HG03139 (cell line): Measurements from ENCODE around the gene SMOC2.

Experiments used
- ATAC-seq: cut with Tn5 transposase; IDR thresholded peaks from one replicate; pipeline ENCODE4 v1.9.1; 2021; ENCODE audit not compliant: unreplicated experiment

SMOC2 gene

GRCh38 chr6:168441434-168442391 lies 729 bp downstream of the SMOC2 start:
- no peak for ATAC-seq

GRCh38 chr6:168442646-168443045 lies 1.7 kb downstream of the SMOC2 start:
- no peak for ATAC-seq

- no peak for ATAC-seq
Measured at GRCh38 chr6:168447282-168447681, 6.3 kb downstream of the SMOC2 start.

DNA sequence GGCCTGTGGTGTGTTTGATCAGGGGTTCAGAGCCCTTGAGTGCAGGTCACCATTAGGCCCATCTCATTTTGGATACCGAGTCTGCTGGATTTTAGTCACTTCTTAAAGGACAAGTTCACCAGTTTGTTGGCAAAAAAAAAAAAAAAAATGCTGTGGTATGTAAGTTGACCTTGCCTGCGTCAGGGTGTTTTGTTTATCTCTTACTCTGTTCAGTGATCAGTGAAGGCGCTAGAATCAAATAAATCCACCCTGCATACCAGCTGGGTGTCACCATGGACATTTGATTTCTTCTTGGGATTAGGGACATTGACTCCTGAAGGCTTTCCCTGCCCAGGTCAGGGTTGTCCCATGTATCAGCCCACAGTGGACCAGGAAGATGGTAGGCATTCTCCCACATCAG lies 6.7 kb downstream of the SMOC2 start:
- no peak for ATAC-seq

- ATAC-seq: no peak
Measured at GRCh38 chr6:168448243-168448855, 7.4 kb downstream of the SMOC2 start.

DNA sequence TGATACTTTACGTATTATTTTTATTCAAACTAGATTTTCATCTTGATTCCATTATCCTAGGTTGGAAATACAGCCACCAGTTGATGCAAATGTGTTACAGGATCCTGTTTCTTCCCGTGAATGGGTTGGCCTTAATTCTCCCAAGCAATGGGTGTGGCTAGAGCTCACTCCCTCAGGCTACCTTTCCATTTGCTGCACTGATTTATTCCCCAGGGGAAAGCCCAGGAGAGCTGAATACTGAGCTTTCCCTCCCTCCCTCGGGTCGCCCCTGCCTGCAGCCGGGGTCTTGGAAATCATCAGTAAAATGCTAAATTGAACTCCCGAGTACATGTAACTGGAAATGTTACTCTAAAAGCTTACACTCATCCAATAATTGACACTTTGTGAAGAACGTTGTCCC lies 9.9 kb downstream of the SMOC2 start:
- ATAC-seq: no peak

GRCh38 chr6:168451805-168452517 lies 11.0 kb downstream of the SMOC2 start:
- ATAC-seq: no peak

DNA sequence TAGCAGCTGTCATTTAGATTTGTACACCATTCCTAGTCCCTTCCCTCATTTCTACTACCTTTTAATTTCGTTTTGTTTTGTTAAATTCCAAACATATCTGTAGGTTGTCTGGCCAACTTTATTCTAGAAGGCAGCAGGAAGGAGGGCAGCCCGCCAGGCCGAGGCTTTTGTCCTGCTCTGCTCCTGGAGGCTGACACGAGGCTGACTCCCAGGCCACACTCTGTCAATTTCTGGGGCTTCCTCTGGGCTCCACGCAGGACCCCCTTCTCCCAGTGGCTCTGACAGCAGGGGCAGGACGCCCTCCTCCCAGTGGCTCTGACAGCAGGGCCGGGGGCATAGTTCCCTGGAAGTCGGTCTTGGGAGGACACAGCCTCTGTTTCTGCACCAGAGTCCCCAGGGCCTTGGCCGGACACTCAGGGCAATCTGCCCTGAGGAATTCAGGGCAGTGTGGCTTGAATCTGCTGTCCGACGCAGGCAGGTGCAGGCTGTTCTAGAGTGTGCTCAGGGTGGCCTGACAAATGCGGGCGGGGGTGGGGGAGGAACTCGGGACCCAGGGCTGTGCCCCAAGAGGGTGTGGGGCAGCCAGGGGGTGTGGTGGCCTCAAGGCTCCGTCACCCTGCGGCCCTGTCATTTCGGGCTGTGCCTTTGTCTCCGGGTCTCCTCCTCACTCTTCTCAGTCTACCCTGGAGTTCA lies 11.8 kb downstream of the SMOC2 start:
- ATAC-seq: no peak

DNA sequence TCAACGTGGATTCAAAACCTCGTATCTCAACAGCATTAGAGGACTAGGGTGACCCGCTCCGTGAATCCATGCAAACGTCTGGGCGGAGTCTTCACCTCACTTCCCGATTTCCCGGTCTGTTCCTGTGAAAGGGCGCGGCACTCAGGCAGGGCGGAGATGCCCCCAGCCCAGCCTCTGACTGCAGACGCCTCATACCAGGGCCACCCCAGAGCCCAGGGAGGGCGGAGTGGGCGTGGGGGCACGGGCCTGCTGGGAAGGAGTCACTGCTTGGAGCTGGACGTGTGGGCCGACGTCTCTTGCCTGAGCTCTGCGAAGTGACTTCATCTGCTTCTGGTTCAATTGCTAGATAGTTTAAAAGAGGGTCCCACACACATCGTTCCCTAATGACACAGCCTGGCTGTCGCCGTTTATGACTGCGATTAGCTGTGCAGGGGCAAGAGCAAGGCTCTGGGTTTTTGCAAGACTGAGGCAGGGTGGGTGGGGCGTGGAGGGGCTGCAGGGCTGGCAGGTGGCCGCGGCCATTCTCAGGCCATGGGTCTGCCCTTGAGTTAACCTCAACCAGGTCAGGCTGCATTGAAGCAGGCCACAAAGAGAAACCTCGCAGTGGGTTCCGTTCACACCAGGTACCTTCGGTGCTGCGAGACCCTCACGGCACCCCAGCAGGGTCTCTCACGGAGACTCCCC lies 15.0 kb downstream of the SMOC2 start:
- ATAC-seq: no peak

GRCh38 chr6:168456907-168457652 lies 16.1 kb downstream of the SMOC2 start:
- no peak for ATAC-seq

DNA sequence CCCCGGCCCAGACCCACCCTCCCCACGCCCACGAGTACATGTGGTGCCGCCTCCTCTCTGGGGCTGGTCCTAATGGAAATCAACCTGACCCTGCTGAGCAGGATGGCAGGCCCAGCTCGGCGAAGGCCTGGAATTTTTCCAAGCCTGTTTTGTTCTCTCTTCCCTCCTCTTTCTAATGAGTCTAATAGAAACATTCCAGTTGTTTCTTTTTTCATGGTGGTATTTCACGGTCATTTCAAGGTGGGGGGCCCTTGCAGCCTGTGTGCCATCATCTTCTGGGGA lies 16.6 kb downstream of the SMOC2 start:
- ATAC-seq: no peak

GRCh38 chr6:168458101-168458500 lies 17.1 kb downstream of the SMOC2 start:
- ATAC-seq: no peak

- no peak for ATAC-seq
Measured at GRCh38 chr6:168459572-168459971, 18.6 kb downstream of the SMOC2 start.

DNA sequence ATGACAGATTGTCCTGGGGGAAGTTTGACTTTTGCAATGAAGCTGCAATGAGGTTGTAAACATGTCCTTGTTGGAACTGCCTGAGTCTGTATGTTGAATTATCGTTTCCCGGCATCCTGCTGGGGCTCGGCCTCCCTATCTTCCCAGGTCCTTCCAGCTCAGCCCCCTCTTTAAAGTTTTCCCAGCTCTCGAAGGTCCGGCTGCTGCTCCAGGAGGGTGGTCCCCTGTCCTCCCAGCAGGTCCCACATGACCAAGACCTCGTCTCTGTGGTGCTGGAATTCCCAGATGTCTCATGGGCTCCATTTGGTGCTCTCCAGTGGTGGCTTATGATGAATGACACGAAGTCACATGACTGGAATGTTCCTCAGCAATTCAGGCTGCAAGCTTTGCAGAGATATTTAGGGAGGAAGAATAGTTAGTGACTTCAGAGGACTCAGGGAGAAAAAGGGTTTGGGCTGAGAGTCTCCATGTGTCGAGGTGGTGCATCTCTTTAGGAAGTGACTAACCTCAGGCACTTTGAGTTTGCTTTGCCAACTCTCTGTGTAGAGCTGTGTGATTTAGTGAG lies 21.4 kb downstream of the SMOC2 start:
- no peak for ATAC-seq

- no peak for ATAC-seq
Measured at GRCh38 chr6:168464546-168464945, 23.6 kb downstream of the SMOC2 start.

DNA sequence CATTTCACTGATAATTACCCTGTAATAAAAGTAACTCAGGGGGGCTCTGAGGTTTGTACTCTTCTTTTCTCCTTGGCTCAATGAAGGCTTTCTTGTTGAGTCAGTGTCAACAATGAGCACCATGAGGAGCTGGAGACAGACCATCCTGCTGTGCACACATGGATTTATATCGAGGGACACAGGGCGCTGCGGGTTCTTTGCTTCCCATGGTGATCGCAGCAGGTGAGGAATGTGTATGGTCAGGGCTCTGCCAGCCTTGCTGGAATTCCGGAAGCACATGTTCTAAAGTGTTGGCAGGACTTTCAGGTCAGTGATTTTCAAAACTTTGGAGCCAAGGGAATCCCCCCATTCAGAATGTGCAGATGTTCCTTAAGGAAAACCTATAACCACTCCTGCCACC lies 27.1 kb downstream of the SMOC2 start:
- ATAC-seq: no peak

DNA sequence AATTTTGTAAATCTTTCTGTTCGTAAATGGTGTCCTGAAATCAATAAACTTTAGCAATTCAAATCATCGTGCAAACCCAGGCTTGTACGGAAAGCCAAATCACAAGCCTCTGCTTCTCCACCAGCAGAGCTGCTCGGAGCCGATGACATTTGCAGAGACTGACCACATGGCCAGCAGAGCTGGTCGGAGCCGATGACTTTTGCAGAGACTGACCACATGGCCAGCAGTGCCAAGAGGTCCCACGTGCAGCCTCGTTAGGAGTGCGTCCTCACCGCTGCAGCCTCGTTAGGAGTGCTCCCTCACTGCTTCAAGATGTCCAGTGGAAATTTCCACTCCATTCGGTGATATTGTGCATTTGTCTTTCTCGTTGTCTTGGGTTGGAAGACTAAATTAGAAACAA lies 28.5 kb downstream of the SMOC2 start:
- no peak for ATAC-seq

DNA sequence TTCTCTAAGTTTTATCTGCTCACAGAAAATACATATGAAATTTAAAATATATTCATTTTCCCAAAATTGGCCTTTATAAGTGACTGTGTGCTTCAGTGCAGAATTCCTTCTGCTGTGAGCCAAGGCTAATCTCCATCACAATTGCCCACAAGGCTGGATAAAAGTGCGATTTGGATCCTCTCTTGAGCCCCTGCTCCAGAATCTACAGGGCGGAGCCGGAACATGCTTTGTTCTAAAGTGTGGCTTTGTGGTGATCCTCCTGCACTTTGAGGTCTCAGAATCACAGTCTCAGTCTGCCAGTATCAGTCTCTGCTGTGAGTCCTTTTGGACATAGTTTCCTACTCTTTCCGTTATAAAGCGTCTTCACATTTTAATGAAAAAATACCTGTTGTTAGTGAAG lies 28.9 kb downstream of the SMOC2 start:
- no peak for ATAC-seq

GRCh38 chr6:168472363-168472762 lies 31.4 kb downstream of the SMOC2 start:
- ATAC-seq: no peak

DNA sequence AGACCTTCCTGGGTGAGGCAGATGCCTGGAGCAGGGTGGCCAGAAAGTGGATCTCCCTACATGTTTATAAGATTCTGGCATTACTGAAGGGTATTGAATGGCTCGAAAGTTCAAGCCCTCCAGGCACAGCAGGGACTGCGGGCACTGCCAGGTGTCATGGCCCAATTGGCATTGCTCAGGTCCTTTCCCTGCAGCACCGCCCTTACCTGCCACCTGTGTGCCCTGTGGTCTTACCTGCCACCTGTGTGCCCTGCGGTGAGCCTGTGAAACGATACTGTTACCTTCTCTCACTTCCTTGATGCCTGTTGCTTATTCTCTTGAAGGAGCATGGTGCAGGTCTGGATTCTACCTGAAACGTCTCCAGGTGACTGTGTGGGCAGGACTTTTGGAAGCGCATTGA lies 32.2 kb downstream of the SMOC2 start:
- no peak for ATAC-seq
